Smooth muscle cell of the pulmonary artery (primary cell): ENCODE data around the gene BDNF. TPM values are rescaled to one million over a fixed set of nuclear protein-coding genes. Genes with fewer than 3 reads are reported as not detected.

Experiments
- total RNA-seq: library from RNA; depleted of rRNA; stranded (reverse); fragments of >200 nt; gene quantifications from 2 replicates; pipeline ENCODE4 v1.2.3, GENCODE V29; 2014

BDNF gene
- total RNA-seq, result 26.9 and 44.0 TPM in 2 replicates

DNA sequence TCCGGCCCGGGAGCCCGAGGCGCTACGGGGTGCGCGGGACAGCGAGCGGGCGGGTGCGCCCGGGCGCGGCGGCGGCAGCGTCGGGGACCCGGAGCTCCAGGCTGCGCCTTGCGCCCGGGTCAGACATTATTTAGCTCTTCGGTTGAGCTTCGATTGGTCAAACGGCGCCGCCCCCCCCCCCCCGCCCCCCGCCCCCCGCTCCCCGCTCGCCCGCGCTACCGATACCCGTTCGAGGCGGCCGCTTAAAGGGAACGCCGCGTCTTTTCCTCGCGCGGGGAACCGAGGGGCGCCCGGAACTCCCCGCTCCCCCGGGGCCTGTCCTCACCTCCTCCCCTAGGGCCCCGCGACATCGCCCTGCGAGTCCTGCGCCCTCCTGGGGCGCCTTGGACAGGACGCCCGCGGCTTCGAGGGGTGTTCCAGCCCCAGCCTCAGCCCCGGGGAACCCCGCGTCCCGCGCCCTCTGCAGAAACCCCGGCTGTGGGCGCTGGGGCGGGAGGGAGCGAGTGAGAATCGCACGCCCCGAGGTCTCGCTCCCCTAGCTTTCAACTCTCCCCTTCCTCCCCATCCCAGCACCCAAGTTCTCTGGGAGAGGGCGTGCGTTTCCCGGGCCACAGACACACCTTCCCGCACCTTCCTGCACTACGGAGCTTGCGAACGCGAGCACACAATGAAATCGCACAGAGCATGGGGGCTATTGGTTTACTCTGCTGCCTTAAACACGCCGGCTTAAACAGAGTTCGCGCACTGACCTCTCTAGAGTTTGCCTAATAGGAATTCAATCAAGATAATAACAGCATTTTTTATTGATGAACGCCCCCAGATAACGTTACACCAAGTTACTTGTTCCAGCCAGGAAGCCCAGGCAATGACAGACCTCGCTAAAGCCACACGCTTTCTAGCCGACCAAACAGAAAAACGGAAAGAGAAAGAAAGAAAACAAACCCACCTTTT lies at the start of gene BDNF:
TSS of gene BDNF (minus strand) at position 105 of the 951 bp plus-strand sequence. CDS start 41,891 bp downstream, outside the sequence.

Other genes with a start within 250 kb of the BDNF start
- 39.6 and 43.1 TPM in 2 replicates for gene LGR4, start 227.7 kb downstream of the BDNF start, total RNA-seq
- 36.8 and 50.1 TPM in 2 replicates for gene LIN7C, start 193.7 kb downstream of the BDNF start, total RNA-seq